ENCODE results near the gene NEK10. TPM values are rescaled to one million over a fixed set of nuclear protein-coding genes. Genes with fewer than 3 reads are reported as not detected.

The NEK10 gene
- total and polyA plus RNA-seq, 2 of the 4 experiments (the other 2 are of a cell fraction) = 2.2 to 6.6 TPM

DNA sequence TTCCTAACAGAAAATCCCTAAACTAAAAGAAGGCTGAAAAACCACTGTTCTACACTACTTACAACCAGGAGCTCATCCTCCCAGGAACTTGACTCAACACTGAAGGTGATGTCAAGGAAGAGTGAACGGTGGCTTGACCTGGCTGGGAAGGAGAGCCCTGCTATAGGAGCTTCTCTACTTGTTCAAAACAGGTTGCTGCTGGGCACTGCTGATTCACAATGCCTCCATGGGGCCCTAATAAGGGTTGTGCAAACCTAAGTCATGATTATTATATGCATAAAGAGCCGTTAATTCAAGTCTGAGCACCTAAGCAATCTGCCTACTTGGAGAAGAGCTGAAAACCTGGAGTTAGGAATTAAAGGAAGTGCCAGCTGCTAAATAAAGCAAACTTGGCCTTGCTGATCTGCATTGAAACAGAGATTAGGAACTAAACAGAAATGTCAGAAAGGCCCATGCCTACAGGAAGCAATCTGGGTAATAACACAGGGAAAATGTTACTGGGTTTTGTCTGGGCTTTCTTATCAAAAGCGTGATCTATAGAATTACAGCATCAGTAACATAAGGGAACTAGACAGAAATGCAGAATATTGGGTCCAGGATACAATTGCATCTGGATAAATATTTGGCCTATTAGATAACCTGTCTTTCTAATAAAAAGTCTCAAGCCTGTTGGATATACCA, 243.2 kb downstream of the NEK10 start:
- Histone ChIP-seq H3K4me1 (ENCODE audit: control insufficient read depth, insufficient read depth, low read length) (no peaks in the 10 kb centered on the region), H3K9ac (ENCODE audit: low read depth, low read length) (no peak overlapping the region), H2AK9ac (replicated peaks; ENCODE audit: low read depth, low read length, poor library complexity) (no peak overlapping the region), H2AK5ac (ENCODE audit: low read depth, low read length) (no peak overlapping the region), H4K5ac (ENCODE audit: low read depth, low read length) (no peak overlapping the region), H2BK120ac (ENCODE audit: low read depth, low read length) (no peak overlapping the region), H2BK20ac (ENCODE audit: low read depth, low read length) (no peak overlapping the region), H2BK5ac (ENCODE audit: low read depth, low read length, poor library complexity, severe bottlenecking) (no peak overlapping the region), H3K18ac (ENCODE audit: low read depth, low read length) (no peak overlapping the region), H2AFZ (replicated peaks; ENCODE audit: low read length, poor library complexity) (no peak overlapping the region), H3K27ac (ENCODE audit: insufficient read depth, low read length) (no peak overlapping the region), H3K36me3 (ENCODE audit: control insufficient read depth, insufficient read depth, low read length) (no peaks in the 10 kb centered on the region), H3K9me1 (ENCODE audit: insufficient read depth, low read length) (no peaks in the 10 kb centered on the region), H4K91ac (ENCODE audit: insufficient read depth, low read depth, low read length) (no peak overlapping the region), H3K23ac (ENCODE audit: low read depth, low read length) (no peak overlapping the region), H3K9me3 (ENCODE audit: control insufficient read depth, insufficient read depth, low read length) (no peaks in the 10 kb centered on the region), H3K4me2 (ENCODE audit: low read depth, low read length) (no peak overlapping the region), H3K56ac (ENCODE audit: extremely low read depth, insufficient read depth, low read length) (no peak overlapping the region), H3K4ac (ENCODE audit: low read depth, low read length) (no peak overlapping the region), H3K4me3 (ENCODE audit: insufficient read depth, low read depth, low read length) (no peak overlapping the region), H3K79me1 (ENCODE audit: low read depth in 1 of 2, low read length in 2 of 2) (no peaks in the 10 kb centered on the region), H2BK15ac (ENCODE audit: low read depth, low read length) (no peak overlapping the region), H4K20me1 (ENCODE audit: insufficient read depth, low read length) (no peaks in the 10 kb centered on the region), H3K27me3 (ENCODE audit: control insufficient read depth, insufficient read depth, low read length) (no peaks in the 10 kb centered on the region), H3K14ac (replicated peaks; ENCODE audit: low read depth, low read length) (no peak overlapping the region), H4K8ac (ENCODE audit: low read depth in 2 of 2, low read length in 2 of 2) (no peak overlapping the region)
- dilution Hi-C loops (cut with HindIII; ENCODE audit: low sequenced_read_pairs, unreplicated experiment) = no loop called here
- ChIA-PET POLR2A (ENCODE audit: unreplicated experiment) (no interaction called here), CTCF (interaction anchor here (1.1 kb wide), 1 partner anchor 8 kb away, joined by 5 read pairs; no protein-coding TSS in a partner anchor)
- TF ChIP-seq MAZ (IDR thresholded peaks at IDR 0.05; ENCODE audit: borderline replicate concordance, low read depth, low read length) (no peak), SMC3 (IDR thresholded peaks at IDR 0.05; ENCODE audit: low read depth, low read length) (no peak), BHLHE40 (IDR thresholded peaks at IDR 0.05; ENCODE audit: low read depth, low read length) (no peak), FOS (IDR thresholded peaks at IDR 0.05; ENCODE audit: low read depth, low read length) (no peak), MAFK (IDR thresholded peaks at IDR 0.05; ENCODE audit: low read depth, low read length) (no peak), MXI1 (IDR thresholded peaks at IDR 0.05; ENCODE audit: borderline replicate concordance, low read depth, low read length) (no peak)
- TF ChIP-seq, protein P1, sequence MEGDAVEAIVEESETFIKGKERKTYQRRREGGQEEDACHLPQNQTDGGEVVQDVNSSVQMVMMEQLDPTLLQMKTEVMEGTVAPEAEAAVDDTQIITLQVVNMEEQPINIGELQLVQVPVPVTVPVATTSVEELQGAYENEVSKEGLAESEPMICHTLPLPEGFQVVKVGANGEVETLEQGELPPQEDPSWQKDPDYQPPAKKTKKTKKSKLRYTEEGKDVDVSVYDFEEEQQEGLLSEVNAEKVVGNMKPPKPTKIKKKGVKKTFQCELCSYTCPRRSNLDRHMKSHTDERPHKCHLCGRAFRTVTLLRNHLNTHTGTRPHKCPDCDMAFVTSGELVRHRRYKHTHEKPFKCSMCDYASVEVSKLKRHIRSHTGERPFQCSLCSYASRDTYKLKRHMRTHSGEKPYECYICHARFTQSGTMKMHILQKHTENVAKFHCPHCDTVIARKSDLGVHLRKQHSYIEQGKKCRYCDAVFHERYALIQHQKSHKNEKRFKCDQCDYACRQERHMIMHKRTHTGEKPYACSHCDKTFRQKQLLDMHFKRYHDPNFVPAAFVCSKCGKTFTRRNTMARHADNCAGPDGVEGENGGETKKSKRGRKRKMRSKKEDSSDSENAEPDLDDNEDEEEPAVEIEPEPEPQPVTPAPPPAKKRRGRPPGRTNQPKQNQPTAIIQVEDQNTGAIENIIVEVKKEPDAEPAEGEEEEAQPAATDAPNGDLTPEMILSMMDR (conservative IDR thresholded peaks at IDR 0.05; ENCODE audit: low read depth, low read length) = no peak
- TF ChIP-seq, protein P2, sequence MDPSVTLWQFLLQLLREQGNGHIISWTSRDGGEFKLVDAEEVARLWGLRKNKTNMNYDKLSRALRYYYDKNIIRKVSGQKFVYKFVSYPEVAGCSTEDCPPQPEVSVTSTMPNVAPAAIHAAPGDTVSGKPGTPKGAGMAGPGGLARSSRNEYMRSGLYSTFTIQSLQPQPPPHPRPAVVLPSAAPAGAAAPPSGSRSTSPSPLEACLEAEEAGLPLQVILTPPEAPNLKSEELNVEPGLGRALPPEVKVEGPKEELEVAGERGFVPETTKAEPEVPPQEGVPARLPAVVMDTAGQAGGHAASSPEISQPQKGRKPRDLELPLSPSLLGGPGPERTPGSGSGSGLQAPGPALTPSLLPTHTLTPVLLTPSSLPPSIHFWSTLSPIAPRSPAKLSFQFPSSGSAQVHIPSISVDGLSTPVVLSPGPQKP (IDR thresholded peaks at IDR 0.05; ENCODE audit: borderline replicate concordance, low read depth, low read length) = no peak
- intact Hi-C loops (cut with micrococcal nuclease) = no loop called here
- no CpG with 5 or more reads among the region's 3 CpGs for WGBS, 2 experiments (ENCODE audit: extremely low coverage in 2 of 2, insufficient read length in 1 of 2)
- ATAC-seq (ENCODE audit: low read depth) = no peak
- in situ Hi-C loops (cut with MboI; ENCODE audit: low sequenced_read_pairs) = no loop called here
- no peak for DNase-seq
- no TSS peak for BruUV-seq (replicated peaks)
